D721Med (cell line): ENCODE measurements around the gene AP3B1.
A peak's percentile ranks its signal among the peaks of the same experiment; 100 is the strongest.
"Not testable (repeated sequence)": the region's sequence is repeated elsewhere in the genome, so short reads cannot be mapped to it uniquely, and the experiment has no call there.

Experiments used
- DNase-seq: peaks from one replicate; pipeline ENCODE4 v3.0.0; 2011; ENCODE audit warnings: low spot score; ENCODE audit not compliant: insufficient read length
- FAIRE-seq: peaks from 2 replicates; lab custom pipeline; 2011; peaks lifted over from hg19 to GRCh38; lab: Jason Lieb, UNC
- TF ChIP-seq, protein P1 (sequence below): IDR thresholded peaks from 2 replicates; pipeline ENCODE4 v1.5.1; 2012; ENCODE audit warnings: mild to moderate bottlenecking, control low read depth; ENCODE audit not compliant: insufficient read depth; ENCODE audit errors: missing control alignments

Gene AP3B1

GRCh38 chr5:78062645-78063044, 231.9 kb downstream of the AP3B1 start:
- FAIRE-seq = no peak
- no peak for DNase-seq
- TF ChIP-seq, protein P1, sequence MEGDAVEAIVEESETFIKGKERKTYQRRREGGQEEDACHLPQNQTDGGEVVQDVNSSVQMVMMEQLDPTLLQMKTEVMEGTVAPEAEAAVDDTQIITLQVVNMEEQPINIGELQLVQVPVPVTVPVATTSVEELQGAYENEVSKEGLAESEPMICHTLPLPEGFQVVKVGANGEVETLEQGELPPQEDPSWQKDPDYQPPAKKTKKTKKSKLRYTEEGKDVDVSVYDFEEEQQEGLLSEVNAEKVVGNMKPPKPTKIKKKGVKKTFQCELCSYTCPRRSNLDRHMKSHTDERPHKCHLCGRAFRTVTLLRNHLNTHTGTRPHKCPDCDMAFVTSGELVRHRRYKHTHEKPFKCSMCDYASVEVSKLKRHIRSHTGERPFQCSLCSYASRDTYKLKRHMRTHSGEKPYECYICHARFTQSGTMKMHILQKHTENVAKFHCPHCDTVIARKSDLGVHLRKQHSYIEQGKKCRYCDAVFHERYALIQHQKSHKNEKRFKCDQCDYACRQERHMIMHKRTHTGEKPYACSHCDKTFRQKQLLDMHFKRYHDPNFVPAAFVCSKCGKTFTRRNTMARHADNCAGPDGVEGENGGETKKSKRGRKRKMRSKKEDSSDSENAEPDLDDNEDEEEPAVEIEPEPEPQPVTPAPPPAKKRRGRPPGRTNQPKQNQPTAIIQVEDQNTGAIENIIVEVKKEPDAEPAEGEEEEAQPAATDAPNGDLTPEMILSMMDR = no peak

DNA sequence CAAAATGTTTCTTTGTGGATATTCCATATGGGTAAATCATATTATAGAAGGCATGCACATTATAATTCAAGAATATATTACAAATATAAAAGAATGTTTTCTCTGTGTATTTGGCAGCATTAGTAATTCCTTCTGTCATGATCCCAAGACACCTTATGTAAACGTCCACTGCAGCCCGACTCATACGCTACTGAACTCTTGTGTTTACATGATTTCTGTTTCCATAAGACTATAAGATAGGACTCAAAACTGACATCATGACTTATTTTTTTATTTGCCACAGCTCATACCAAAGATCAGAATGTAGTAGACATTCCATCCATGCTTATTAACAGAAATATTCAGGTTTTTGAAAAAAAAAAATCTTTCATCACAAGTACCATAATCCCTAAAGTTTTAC, 234.1 kb downstream of the AP3B1 start:
- FAIRE-seq (peak; percentile 79), DNase-seq (no peak)
- TF ChIP-seq, protein P1 = no peak

GRCh38 chr5:78058625-78059024, 235.9 kb downstream of the AP3B1 start:
- FAIRE-seq = no peak

GRCh38 chr5:78056901-78057514, 237.5 kb downstream of the AP3B1 start:
- FAIRE-seq (no peak), DNase-seq (no peak)
- TF ChIP-seq, protein P1 = peak; percentile 1

More at GRCh38 chr5:78058625-78059024, 235.9 kb downstream of the AP3B1 start:
- no peak for DNase-seq
- TF ChIP-seq, protein P1 = no peak

DNA sequence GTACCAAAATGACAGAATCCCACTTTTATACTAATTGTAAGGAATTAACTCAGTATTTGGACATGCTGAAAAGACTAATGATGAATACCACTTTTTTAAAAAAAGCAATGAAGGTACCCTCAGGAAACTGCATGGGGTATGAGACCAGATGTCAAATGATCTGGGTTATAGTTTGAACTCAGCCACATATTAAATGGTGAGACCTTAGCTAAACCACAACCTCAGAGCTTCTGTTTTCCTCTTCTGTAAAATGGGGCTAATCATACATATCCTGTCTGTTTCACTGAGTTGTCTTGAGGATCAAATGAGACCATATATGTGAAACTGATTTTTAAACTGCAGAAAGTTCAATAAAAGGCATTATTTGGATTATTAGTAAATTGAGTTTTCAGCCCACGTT, 238.4 kb downstream of the AP3B1 start:
- DNase-seq (no peak), FAIRE-seq (no peak)

DNA sequence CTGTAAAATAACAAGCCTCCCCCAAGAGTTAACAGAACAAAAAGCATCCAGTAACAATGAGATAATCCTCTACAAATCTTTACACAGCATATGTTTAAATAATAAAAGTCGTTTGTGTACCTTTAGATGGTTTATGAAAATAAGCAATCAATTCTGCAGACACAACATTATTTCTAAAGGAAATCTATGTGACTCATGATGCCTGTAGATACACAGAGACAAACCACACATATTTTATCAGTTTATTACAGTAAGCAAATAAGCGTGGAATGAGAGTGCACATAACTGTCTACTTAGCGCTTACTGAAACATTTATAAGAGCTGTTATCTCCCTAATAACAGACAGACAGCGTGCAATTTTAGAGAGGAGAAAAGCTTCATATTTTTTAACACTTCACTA, 243.6 kb downstream of the AP3B1 start:
- FAIRE-seq (no peak), DNase-seq (no peak)
- TF ChIP-seq, protein P1 = no peak

More for the DNA sequence above, 238.4 kb downstream of the AP3B1 start:
- TF ChIP-seq, protein P1 = no peak

DNA sequence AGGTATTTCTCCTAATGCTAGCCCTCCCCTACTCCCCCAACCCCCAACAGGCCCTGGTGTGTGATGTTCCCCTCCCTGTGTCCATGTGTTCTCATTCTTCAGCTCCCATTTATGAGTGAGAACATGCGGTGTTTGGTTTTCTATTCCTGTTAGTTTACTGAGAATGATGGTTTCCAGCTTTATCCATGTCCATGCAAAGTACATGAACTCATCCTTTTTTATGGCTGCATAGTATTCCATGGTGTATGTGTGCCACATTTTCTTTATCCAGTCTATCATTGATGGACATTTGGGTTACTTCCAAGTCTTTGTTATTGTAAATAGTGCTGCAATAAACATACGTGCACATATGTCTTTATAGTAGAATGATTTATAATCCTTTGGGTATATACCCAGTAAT, 247.7 kb downstream of the AP3B1 start:
- not testable (repeated sequence) for FAIRE-seq, DNase-seq
